Measurements from ENCODE around the gene BLCAP. TPM values are rescaled to one million over a fixed set of nuclear protein-coding genes. Genes with fewer than 3 reads are reported as not detected.

The BLCAP gene
- total RNA-seq, 1 donor from 2014 or later = 44.2 TPM

DNA sequence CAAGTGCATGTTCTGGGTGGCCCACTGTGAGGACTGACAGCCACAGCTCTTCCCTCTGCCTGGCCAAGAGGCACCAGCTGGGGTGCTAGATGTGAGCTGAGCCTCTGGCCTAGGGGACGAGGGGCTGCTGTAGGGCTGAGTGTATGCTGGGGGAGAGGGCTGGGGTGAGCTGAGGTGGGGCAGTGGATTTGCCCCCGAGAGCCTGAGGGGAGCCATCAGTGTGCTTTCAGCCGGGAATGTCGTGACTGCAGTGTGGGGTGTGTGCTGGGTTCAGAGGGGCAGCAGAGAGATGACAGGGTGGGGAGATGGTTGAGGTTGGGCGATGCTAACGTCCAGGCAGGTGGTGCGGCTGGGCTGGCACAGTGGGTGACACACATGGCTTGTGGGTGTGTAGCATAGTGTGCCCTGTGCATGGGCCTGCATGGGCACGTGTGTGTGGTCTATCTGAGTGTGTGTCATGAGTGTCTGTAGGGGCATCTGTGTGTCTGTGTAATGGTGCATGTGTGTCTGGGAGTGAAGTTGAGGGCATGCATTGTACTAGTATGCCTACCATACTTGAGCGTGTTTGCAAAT is 46.0 kb upstream of the BLCAP start:
- H3K36me3 Mint-ChIP-seq (ENCODE audit: low read depth) = no peaks in the 10 kb centered on the region
- peak overlapping the region; percentile 50 for H3K27ac Mint-ChIP-seq (ENCODE audit: unreplicated experiment)
- H3K27me3 Mint-ChIP-seq (ENCODE audit: low read depth) = peaks cover 31% of the 10 kb centered on the region
- H3K4me3 Mint-ChIP-seq = no peak overlapping the region
- H3K4me1 Mint-ChIP-seq = peaks cover 3% of the 10 kb centered on the region
- TF ChIP-seq, protein P1, sequence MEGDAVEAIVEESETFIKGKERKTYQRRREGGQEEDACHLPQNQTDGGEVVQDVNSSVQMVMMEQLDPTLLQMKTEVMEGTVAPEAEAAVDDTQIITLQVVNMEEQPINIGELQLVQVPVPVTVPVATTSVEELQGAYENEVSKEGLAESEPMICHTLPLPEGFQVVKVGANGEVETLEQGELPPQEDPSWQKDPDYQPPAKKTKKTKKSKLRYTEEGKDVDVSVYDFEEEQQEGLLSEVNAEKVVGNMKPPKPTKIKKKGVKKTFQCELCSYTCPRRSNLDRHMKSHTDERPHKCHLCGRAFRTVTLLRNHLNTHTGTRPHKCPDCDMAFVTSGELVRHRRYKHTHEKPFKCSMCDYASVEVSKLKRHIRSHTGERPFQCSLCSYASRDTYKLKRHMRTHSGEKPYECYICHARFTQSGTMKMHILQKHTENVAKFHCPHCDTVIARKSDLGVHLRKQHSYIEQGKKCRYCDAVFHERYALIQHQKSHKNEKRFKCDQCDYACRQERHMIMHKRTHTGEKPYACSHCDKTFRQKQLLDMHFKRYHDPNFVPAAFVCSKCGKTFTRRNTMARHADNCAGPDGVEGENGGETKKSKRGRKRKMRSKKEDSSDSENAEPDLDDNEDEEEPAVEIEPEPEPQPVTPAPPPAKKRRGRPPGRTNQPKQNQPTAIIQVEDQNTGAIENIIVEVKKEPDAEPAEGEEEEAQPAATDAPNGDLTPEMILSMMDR (conservative IDR thresholded peaks at IDR 0.05) = no peak
- H3K9me3 Mint-ChIP-seq = no peaks in the 10 kb centered on the region
- DNase-seq (ENCODE audit: low read depth, low spot score) = no peak

GRCh38 chr20:37571033-37571432 is 43.4 kb upstream of the BLCAP start:
- Mint-ChIP-seq H3K4me1 (peaks cover 22% of the 10 kb centered on the region), H3K4me3 (no peak overlapping the region), H3K27me3 (ENCODE audit: low read depth) (peaks cover 25% of the 10 kb centered on the region), H3K36me3 (ENCODE audit: low read depth) (no peaks in the 10 kb centered on the region), H3K9me3 (no peaks in the 10 kb centered on the region), H3K27ac (ENCODE audit: unreplicated experiment) (no peak overlapping the region)
- TF ChIP-seq, protein P1 (conservative IDR thresholded peaks at IDR 0.05) = no peak
- DNase-seq (ENCODE audit: low read depth, low spot score) = no peak

DNA sequence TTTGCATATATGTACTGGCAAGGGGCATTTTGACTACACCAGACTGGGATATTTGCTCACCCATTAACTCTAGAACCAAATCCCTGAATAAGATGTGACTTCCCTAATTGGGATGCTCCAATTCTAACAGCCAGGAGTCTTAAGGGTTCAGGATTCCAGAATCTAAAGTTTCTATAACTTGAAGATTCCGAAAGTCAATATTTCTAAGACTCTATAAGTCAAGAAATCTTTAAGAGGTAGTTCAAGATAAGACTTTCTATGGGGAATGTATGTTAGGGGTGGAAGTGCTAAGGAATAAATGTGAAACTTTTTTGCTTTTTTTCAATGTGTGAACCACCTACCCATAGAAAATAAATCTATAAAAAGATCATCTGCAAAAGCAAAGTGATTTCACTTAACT is 42.7 kb upstream of the BLCAP start:
- no peak for DNase-seq (ENCODE audit: low read depth, low spot score)
- peaks cover 29% of the 10 kb centered on the region for H3K27me3 Mint-ChIP-seq (ENCODE audit: low read depth)
- peaks cover 26% of the 10 kb centered on the region for H3K4me1 Mint-ChIP-seq
- H3K9me3 Mint-ChIP-seq = no peaks in the 10 kb centered on the region
- H3K27ac Mint-ChIP-seq (ENCODE audit: unreplicated experiment) = no peak overlapping the region
- TF ChIP-seq, protein P1 (conservative IDR thresholded peaks at IDR 0.05) = no peak
- no peaks in the 10 kb centered on the region for H3K36me3 Mint-ChIP-seq (ENCODE audit: low read depth)
- no peak overlapping the region for H3K4me3 Mint-ChIP-seq

DNA sequence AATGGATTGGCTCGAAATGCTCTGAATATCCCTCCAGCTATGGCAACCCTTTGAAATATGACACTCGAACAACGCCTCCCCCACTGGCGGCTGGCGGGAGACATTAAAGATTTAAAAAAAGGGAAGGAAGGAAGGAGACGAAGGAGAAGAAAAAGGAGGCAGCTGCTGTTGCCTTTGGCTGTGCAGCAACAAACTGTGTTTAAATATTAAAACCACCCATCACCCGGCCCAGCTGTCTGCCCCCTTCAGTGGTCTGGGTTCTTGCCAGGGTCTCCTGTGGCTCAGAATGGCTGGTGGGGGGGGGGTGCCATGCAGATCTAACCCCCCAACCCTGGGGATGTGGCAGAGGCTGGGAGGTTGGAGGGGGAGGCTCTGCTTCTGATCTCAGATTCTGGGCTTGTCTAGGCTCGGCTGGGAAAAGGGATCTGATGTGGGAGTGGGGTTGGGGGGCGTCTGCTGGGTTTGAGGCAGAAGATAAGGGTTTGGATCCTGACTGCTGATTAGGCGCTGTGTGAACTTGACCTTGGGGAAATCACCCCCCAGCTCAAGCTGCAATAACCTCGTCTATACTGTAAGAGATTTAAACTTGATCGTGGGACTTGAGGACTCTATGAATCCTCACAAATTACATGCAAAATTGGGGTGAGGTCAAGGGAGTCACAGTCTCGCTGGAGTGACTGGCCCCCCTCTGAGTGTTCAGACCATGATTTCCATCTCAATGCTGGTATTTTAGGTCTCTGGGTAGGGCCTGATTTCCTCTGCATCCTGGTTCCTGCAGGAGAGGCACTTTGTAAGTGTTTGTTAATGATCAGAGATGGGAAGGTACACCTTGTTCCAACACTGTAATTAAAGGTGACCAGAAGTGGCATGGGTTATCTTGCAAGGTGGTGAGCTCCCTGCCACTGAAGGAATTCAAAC is 40.3 kb upstream of the BLCAP start:
- TF ChIP-seq, protein P1 (conservative IDR thresholded peaks at IDR 0.05) = no peak
- H3K4me1 Mint-ChIP-seq = peaks cover 31% of the 10 kb centered on the region
- H3K36me3 Mint-ChIP-seq (ENCODE audit: low read depth) = no peaks in the 10 kb centered on the region
- no peak for DNase-seq (ENCODE audit: low read depth, low spot score)
- H3K9me3 Mint-ChIP-seq = no peaks in the 10 kb centered on the region
- peaks cover 33% of the 10 kb centered on the region for H3K27me3 Mint-ChIP-seq (ENCODE audit: low read depth)
- H3K4me3 Mint-ChIP-seq = no peak overlapping the region
- H3K27ac Mint-ChIP-seq (ENCODE audit: unreplicated experiment) = no peak overlapping the region

- H3K27ac Mint-ChIP-seq (ENCODE audit: unreplicated experiment) = no peak overlapping the region
- no peak for DNase-seq (ENCODE audit: low read depth, low spot score)
- H3K4me3 Mint-ChIP-seq = no peak overlapping the region
- TF ChIP-seq, protein P1 (conservative IDR thresholded peaks at IDR 0.05) = no peak
- peaks cover 31% of the 10 kb centered on the region for H3K27me3 Mint-ChIP-seq (ENCODE audit: low read depth)
- no peaks in the 10 kb centered on the region for H3K9me3 Mint-ChIP-seq
- H3K4me1 Mint-ChIP-seq = peaks cover 31% of the 10 kb centered on the region
- no peaks in the 10 kb centered on the region for H3K36me3 Mint-ChIP-seq (ENCODE audit: low read depth)
Measured at GRCh38 chr20:37567331-37567665, 39.6 kb upstream of the BLCAP start.
